ENCODE data around the gene TUSC2. TPM values are rescaled to one million over a fixed set of nuclear protein-coding genes. Genes with fewer than 3 reads are reported as not detected.

TUSC2 gene
- total RNA-seq, 1 experiment from 2014 or later: 34.0 TPM

DNA sequence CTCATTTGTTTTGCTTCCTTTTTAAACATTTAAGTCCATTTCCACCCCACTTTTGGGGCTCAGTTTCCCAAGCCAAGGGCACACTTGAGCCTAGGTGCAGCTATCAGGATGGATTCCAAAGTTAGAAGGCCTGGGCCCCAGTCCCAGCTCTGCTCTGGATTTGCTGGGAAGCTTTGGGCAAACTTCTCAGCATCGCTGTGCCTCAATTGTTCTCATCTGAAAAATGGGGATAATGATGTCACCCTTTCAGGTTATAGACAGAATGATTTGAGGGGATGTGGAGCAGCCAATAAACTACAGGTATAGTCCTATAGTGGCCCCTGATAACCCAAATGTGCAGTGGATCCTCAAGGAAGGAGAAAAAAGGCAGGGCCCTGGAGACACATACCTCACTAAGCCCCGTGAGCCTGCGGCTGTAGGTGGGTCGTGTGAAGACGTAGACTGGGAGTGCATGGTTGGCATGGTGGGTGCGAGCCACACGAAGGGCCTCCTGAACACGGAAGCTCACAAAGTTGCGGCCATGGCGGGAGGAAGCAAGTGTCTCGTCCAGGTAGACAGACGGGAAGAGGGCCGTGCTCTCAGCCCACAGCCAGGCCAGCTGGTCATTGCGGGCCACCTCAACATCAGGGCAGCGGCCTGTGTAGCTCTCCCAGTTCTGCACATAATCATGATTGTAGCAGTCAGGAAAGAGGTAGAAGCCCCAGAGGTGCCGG, 8.7 kb downstream of the TUSC2 start:
- H3K4me3 ChIP-seq (replicated peaks in 1 of 2; ENCODE audit: low read depth in 1 of 2, low read length in 2 of 2): no peak overlapping the region
- H2AFZ ChIP-seq (ENCODE audit: low read depth, low read length, poor library complexity, severe bottlenecking): no peak overlapping the region
- peak overlapping the region; percentile 92 for H3K4me2 ChIP-seq (ENCODE audit: low read length)
- H3K36me3 ChIP-seq (ENCODE audit: control insufficient read depth in 1 of 2, insufficient read depth in 2 of 2, low read length in 2 of 2): peaks cover 2 to 17% of the 10 kb centered on the region in 2 experiments; a peak in 1 of 4 replicates
- DNase-seq (ENCODE audit: low read depth, low spot score) (no peak), ATAC-seq (no peak)
- peak overlapping the region; percentile 88; the same call in 1 of the 2 replicates for H3K9ac ChIP-seq (ENCODE audit: low read length)
- ChIA-PET CTCF (interaction anchor here (0.7 kb wide), 1 partner anchor 9 kb away, joined by 3 read pairs; the partner anchor contains the start of gene TUSC2), POLR2A (no interaction called here), RAD21 (ENCODE audit: low non-redundant PET in 1 of 2, low total read pairs in 2 of 2, uncharacterized antibody in 2 of 2, unreplicated experiment in 2 of 2) (no interaction called here)
- no TSS peak for BruUV-seq (replicated peaks)
- no peaks in the 10 kb centered on the region for H4K20me1 ChIP-seq (ENCODE audit: insufficient read depth)
- no peaks in the 10 kb centered on the region for H3K27me3 ChIP-seq (ENCODE audit: insufficient read depth, low read length)
- peak overlapping the region; percentile 98 for H3K27ac ChIP-seq (ENCODE audit: low read depth, low read length)
- H3K79me2 ChIP-seq (ENCODE audit: insufficient read depth, low read length): peaks cover 51% of the 10 kb centered on the region
- H3K9me3 ChIP-seq (ENCODE audit: control insufficient read depth in 1 of 2, insufficient read depth in 1 of 2, low read depth in 1 of 2, low read length in 2 of 2): no peaks in the 10 kb centered on the region
- no peak for TF ChIP-seq SIN3A (IDR thresholded peaks at IDR 0.05; ENCODE audit: low read depth)
- TF ChIP-seq, protein P1, sequence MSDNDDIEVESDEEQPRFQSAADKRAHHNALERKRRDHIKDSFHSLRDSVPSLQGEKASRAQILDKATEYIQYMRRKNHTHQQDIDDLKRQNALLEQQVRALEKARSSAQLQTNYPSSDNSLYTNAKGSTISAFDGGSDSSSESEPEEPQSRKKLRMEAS (IDR thresholded peaks at IDR 0.05): no peak
- TF ChIP-seq CEBPB (IDR thresholded peaks at IDR 0.05; ENCODE audit: low read depth): no peak
- TF ChIP-seq EZH2phosphoT487 (IDR thresholded peaks at IDR 0.05; ENCODE audit: borderline replicate concordance): no peak
- no peak for TF ChIP-seq POLR2AphosphoS5 (IDR thresholded peaks at IDR 0.05; ENCODE audit: low read depth, low read length)
- no peak for TF ChIP-seq ZFX (IDR thresholded peaks at IDR 0.05)
- TF ChIP-seq FOSL1 (IDR thresholded peaks at IDR 0.05; ENCODE audit: low read depth): no peak
- no peak for TF ChIP-seq ELF1 (IDR thresholded peaks at IDR 0.05; ENCODE audit: borderline replicate concordance, low read depth)
- H3K4me1 ChIP-seq (ENCODE audit: control insufficient read depth in 1 of 2, insufficient read depth in 2 of 2, low read length in 2 of 2): peaks cover 68 to 90% of the 10 kb centered on the region in 2 experiments
- intact Hi-C loops (cut with micrococcal nuclease): no loop called here
- H3K9me2 ChIP-seq (ENCODE audit: insufficient read depth): no peaks in the 10 kb centered on the region

DNA sequence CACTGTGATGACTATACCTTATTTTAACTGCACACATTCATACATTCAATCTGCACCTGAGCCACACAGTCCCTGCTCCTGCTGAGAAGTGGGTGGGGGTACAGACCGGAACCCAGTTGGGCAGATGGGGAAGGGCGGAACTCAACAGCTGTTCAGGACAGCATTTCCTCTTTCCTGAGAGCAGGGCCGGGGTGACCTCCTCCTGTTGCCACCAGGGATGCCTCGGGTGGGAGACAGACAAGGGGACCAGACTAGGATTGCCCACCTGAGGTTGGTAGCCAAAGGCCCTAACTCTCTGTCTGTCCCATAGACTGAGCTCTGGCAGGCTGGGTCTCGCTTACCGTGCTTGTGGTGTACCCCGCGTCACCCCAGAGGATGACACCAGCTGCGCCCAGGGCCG, 9.4 kb downstream of the TUSC2 start:
- H3K79me2 ChIP-seq (ENCODE audit: insufficient read depth, low read length): peaks cover 51% of the 10 kb centered on the region
- ChIA-PET RAD21 (ENCODE audit: low non-redundant PET in 1 of 2, low total read pairs in 2 of 2, uncharacterized antibody in 2 of 2, unreplicated experiment in 2 of 2) (interaction anchor here in 1 of 2 experiments (1.5 kb wide), 1 partner anchor 19 kb away, joined by 4 read pairs; the partner anchor contains the start of genes HYAL3 and NAA80), CTCF (interaction anchor here (0.7 kb wide), 2 partner anchors 10 to 18 kb away, joined by 3 read pairs; partner anchors contain the start of gene TUSC2), POLR2A (no interaction called here)
- peaks cover 65 to 93% of the 10 kb centered on the region in 2 experiments for H3K4me1 ChIP-seq (ENCODE audit: control insufficient read depth in 1 of 2, insufficient read depth in 2 of 2, low read length in 2 of 2)
- no peaks in the 10 kb centered on the region for H3K9me3 ChIP-seq (ENCODE audit: control insufficient read depth in 1 of 2, insufficient read depth in 1 of 2, low read depth in 1 of 2, low read length in 2 of 2)
- no peaks in the 10 kb centered on the region for H4K20me1 ChIP-seq (ENCODE audit: insufficient read depth)
- no peak overlapping the region for H2AFZ ChIP-seq (ENCODE audit: low read depth, low read length, poor library complexity, severe bottlenecking)
- H3K9me2 ChIP-seq (ENCODE audit: insufficient read depth): no peaks in the 10 kb centered on the region
- peaks cover 2 to 17% of the 10 kb centered on the region in 2 experiments; a peak in 1 of 4 replicates for H3K36me3 ChIP-seq (ENCODE audit: control insufficient read depth in 1 of 2, insufficient read depth in 2 of 2, low read length in 2 of 2)
- H3K27me3 ChIP-seq (ENCODE audit: insufficient read depth, low read length): no peaks in the 10 kb centered on the region
- ATAC-seq: no peak
- peak overlapping the region; percentile 98 for H3K27ac ChIP-seq (ENCODE audit: low read depth, low read length)
- intact Hi-C loops (cut with micrococcal nuclease): no loop called here
- BruUV-seq (replicated peaks): no TSS peak
- no peak for DNase-seq (ENCODE audit: low read depth, low spot score)
- H3K4me3 ChIP-seq (replicated peaks in 1 of 2; ENCODE audit: low read depth in 1 of 2, low read length in 2 of 2): no peak overlapping the region
- H3K4me2 ChIP-seq (ENCODE audit: low read length): peak overlapping the region; percentile 92
- H3K9ac ChIP-seq (ENCODE audit: low read length): peak overlapping the region; percentile 65; the same call in 1 of the 2 replicates
- TF ChIP-seq, protein P2, sequence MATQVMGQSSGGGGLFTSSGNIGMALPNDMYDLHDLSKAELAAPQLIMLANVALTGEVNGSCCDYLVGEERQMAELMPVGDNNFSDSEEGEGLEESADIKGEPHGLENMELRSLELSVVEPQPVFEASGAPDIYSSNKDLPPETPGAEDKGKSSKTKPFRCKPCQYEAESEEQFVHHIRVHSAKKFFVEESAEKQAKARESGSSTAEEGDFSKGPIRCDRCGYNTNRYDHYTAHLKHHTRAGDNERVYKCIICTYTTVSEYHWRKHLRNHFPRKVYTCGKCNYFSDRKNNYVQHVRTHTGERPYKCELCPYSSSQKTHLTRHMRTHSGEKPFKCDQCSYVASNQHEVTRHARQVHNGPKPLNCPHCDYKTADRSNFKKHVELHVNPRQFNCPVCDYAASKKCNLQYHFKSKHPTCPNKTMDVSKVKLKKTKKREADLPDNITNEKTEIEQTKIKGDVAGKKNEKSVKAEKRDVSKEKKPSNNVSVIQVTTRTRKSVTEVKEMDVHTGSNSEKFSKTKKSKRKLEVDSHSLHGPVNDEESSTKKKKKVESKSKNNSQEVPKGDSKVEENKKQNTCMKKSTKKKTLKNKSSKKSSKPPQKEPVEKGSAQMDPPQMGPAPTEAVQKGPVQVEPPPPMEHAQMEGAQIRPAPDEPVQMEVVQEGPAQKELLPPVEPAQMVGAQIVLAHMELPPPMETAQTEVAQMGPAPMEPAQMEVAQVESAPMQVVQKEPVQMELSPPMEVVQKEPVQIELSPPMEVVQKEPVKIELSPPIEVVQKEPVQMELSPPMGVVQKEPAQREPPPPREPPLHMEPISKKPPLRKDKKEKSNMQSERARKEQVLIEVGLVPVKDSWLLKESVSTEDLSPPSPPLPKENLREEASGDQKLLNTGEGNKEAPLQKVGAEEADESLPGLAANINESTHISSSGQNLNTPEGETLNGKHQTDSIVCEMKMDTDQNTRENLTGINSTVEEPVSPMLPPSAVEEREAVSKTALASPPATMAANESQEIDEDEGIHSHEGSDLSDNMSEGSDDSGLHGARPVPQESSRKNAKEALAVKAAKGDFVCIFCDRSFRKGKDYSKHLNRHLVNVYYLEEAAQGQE (IDR thresholded peaks at IDR 0.05; ENCODE audit: low read depth): no peak
- TF ChIP-seq EZH2phosphoT487 (IDR thresholded peaks at IDR 0.05; ENCODE audit: borderline replicate concordance) (no peak), SRF (IDR thresholded peaks at IDR 0.05; ENCODE audit: low read depth) (no peak), CEBPB (IDR thresholded peaks at IDR 0.05; ENCODE audit: low read depth) (no peak), FOSL1 (IDR thresholded peaks at IDR 0.05; ENCODE audit: low read depth) (no peak), ELF1 (IDR thresholded peaks at IDR 0.05; ENCODE audit: borderline replicate concordance, low read depth) (no peak), YY1 (IDR thresholded peaks at IDR 0.05; ENCODE audit: extremely low read depth, insufficient replicate concordance, low read depth, low read length) (no peak), JUND (IDR thresholded peaks at IDR 0.05) (no peak)
- TF ChIP-seq, protein P3, sequence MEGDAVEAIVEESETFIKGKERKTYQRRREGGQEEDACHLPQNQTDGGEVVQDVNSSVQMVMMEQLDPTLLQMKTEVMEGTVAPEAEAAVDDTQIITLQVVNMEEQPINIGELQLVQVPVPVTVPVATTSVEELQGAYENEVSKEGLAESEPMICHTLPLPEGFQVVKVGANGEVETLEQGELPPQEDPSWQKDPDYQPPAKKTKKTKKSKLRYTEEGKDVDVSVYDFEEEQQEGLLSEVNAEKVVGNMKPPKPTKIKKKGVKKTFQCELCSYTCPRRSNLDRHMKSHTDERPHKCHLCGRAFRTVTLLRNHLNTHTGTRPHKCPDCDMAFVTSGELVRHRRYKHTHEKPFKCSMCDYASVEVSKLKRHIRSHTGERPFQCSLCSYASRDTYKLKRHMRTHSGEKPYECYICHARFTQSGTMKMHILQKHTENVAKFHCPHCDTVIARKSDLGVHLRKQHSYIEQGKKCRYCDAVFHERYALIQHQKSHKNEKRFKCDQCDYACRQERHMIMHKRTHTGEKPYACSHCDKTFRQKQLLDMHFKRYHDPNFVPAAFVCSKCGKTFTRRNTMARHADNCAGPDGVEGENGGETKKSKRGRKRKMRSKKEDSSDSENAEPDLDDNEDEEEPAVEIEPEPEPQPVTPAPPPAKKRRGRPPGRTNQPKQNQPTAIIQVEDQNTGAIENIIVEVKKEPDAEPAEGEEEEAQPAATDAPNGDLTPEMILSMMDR (IDR thresholded peaks at IDR 0.05 in 2 of 3, conservative IDR thresholded peaks at IDR 0.05 in 1 of 3; ENCODE audit: borderline replicate concordance in 1 of 3, insufficient read depth in 1 of 3, low read depth in 2 of 3, low read length in 2 of 3): no peak
